Breast epithelium (tissue), 3 donors: ENCODE results near the gene SEC14L1.

Experiments used
- POLR2A ChIP-seq: fragments of 450-650 bp; IDR thresholded peaks from one replicate; pipeline ENCODE4 v1.6.1; 2016; ENCODE audit warnings: antibody characterized with exemption, mild to moderate bottlenecking, moderate library complexity
- TF ChIP-seq, protein P1 (sequence below), 3 donors: fragments of 450-650 bp; IDR thresholded peaks; one replicate each; pipeline ENCODE4 v1.5.1; 2016 to 2017; ENCODE audit warnings: antibody characterized with exemption in 3 of 3, mild to moderate bottlenecking in 3 of 3, moderate library complexity in 3 of 3

DNA sequence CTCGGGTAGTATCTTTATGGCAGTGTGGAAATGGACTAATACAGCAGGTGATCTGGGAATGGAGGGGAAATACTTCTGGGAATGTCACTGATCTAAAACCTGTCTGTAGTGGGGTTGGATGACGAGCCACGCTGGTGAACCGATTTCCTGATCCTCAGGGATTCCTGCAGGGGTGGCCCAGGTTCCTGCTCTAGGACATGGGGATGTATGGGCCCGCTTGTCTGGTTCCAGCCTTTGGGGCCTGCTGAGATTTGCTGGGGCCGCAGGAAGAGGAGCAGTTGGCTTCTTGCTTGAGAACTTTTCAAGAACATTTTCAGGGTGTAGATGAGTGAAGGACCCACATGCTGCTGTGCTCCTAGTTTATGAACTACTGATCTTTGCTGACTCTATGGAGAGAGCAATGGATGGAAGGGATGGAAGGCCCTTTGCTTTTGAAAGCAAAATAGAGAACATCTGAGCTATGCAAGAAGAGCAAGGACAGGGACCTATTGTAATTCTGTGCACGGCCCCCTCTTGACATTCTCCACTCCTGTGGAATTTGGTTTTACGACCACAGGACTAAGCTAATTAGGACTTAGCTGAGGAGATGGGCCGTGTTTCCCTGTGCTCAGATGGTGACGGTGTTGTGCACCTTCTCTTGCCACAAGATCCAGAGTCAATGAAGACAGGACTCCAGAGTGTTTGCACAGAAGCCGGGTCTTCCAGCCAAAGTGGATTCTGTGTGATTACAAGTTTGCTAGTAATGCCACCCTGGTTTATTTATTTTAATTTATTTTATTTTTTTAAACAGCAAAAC, 90.5 kb downstream of the SEC14L1 start:
- TF ChIP-seq, protein P1, sequence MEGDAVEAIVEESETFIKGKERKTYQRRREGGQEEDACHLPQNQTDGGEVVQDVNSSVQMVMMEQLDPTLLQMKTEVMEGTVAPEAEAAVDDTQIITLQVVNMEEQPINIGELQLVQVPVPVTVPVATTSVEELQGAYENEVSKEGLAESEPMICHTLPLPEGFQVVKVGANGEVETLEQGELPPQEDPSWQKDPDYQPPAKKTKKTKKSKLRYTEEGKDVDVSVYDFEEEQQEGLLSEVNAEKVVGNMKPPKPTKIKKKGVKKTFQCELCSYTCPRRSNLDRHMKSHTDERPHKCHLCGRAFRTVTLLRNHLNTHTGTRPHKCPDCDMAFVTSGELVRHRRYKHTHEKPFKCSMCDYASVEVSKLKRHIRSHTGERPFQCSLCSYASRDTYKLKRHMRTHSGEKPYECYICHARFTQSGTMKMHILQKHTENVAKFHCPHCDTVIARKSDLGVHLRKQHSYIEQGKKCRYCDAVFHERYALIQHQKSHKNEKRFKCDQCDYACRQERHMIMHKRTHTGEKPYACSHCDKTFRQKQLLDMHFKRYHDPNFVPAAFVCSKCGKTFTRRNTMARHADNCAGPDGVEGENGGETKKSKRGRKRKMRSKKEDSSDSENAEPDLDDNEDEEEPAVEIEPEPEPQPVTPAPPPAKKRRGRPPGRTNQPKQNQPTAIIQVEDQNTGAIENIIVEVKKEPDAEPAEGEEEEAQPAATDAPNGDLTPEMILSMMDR (IDR thresholded peaks at IDR 0.05): no peak
- TF ChIP-seq POLR2A: no peak
